HG03196 (cell line): Measurements from ENCODE around the gene NRP2.
A peak's percentile ranks its signal among the peaks of the same experiment; 100 is the strongest.

Experiments
- ATAC-seq: cut with Tn5 transposase; IDR thresholded peaks from one replicate; pipeline ENCODE4 v1.9.1; 2021; ENCODE audit not compliant: unreplicated experiment

Gene NRP2

GRCh38 chr2:205686056-205686782 is 3.9 kb downstream of the NRP2 start:
- no peak for ATAC-seq

GRCh38 chr2:205686783-205687640 is 4.7 kb downstream of the NRP2 start:
- ATAC-seq: no peak

- no peak for ATAC-seq
Measured at GRCh38 chr2:205687641-205687956, 5.3 kb downstream of the NRP2 start.

GRCh38 chr2:205688417-205689200 is 6.3 kb downstream of the NRP2 start:
- no peak for ATAC-seq

- no peak for ATAC-seq
Measured at GRCh38 chr2:205689820-205690219, 7.5 kb downstream of the NRP2 start.

- no peak for ATAC-seq
Measured at GRCh38 chr2:205692104-205692503, 9.8 kb downstream of the NRP2 start.

- ATAC-seq: no peak
Measured at GRCh38 chr2:205694256-205694655, 12.0 kb downstream of the NRP2 start.

GRCh38 chr2:205695460-205695991 is 13.2 kb downstream of the NRP2 start:
- ATAC-seq: no peak

- no peak for ATAC-seq
Measured at GRCh38 chr2:205696331-205696926, 14.1 kb downstream of the NRP2 start.

- no peak for ATAC-seq
Measured at GRCh38 chr2:205696927-205697441, 14.7 kb downstream of the NRP2 start.

- ATAC-seq: no peak
Measured at GRCh38 chr2:205698286-205699268, 16.3 kb downstream of the NRP2 start.

GRCh38 chr2:205699515-205700289 is 17.4 kb downstream of the NRP2 start:
- ATAC-seq: no peak

GRCh38 chr2:205700331-205701132 is 18.2 kb downstream of the NRP2 start:
- peak; percentile 62 for ATAC-seq

- no peak for ATAC-seq
Measured at GRCh38 chr2:205701509-205701908, 19.2 kb downstream of the NRP2 start.

- ATAC-seq: no peak
Measured at GRCh38 chr2:205702576-205702975, 20.3 kb downstream of the NRP2 start.

GRCh38 chr2:205703471-205704126 is 21.3 kb downstream of the NRP2 start:
- ATAC-seq: no peak

- ATAC-seq: no peak
Measured at GRCh38 chr2:205704127-205704741, 21.9 kb downstream of the NRP2 start.
